SHP77 treated with DMSO at 0.1 percent for 48 hours (cell line): ENCODE results near the gene SMIM38.
"Not testable (repeated sequence)": the region's sequence is repeated elsewhere in the genome, so short reads cannot be mapped to it uniquely, and the experiment has no call there.

Source experiments
- DNase-seq: peaks from one replicate; lab custom pipeline; 2025; lab: John Stamatoyannopoulos, UW

The SMIM38 gene

DNA sequence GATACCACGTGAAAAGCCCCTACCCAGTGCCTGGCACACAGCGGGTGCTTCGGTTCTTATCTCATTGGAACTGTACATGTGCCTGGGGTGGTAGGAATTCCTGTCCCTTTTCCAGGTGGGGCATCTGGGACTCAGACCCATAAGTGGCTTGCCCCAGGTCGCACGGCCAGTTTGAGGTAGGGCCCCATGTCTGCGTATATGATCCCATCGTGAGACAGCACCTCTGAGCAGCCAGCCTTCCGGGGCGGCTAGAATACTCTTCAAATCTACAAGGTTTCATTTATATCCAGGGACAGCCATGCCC is 33.5 kb upstream of the SMIM38 start:
- no peak for DNase-seq

DNA sequence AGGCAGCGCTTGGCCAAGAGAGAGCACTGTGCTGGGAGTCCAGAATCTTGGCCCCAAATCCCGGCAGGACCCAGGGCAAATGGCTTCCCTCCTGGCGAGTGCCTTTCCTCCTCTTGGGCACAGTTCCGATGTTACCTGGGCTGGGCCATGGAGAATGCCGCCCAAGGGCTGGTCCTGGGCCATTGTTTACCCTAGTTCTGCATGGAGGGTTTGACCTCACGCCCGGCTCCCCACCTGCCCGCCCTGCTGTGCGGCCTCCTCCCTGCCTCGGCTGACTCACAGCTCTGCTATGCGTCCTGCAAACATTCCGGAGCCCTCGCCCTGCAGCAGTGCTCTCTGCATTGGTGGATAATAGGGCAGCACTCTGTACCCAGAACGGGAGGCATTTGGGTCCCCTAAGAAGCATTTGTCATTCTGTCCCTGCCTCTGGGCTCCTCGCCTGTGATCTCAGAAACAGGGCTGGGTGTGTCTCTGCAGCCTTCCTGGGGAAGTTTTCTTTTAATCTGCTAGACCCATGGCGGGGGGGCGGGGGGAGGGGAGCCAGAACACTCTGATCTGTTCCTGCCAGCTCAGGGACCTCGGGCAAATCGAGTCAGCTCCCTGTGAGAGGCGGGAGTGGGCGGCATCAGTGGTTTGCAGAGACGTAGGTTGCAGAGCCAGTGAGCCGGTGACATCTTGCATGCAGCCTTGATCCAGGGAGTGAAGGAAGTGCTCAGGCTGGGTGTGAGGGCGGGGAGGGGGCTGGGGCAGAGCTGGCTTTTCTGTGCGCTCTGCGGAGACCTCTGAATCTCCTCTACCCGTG is 32.9 kb upstream of the SMIM38 start:
- DNase-seq = no peak

DNA sequence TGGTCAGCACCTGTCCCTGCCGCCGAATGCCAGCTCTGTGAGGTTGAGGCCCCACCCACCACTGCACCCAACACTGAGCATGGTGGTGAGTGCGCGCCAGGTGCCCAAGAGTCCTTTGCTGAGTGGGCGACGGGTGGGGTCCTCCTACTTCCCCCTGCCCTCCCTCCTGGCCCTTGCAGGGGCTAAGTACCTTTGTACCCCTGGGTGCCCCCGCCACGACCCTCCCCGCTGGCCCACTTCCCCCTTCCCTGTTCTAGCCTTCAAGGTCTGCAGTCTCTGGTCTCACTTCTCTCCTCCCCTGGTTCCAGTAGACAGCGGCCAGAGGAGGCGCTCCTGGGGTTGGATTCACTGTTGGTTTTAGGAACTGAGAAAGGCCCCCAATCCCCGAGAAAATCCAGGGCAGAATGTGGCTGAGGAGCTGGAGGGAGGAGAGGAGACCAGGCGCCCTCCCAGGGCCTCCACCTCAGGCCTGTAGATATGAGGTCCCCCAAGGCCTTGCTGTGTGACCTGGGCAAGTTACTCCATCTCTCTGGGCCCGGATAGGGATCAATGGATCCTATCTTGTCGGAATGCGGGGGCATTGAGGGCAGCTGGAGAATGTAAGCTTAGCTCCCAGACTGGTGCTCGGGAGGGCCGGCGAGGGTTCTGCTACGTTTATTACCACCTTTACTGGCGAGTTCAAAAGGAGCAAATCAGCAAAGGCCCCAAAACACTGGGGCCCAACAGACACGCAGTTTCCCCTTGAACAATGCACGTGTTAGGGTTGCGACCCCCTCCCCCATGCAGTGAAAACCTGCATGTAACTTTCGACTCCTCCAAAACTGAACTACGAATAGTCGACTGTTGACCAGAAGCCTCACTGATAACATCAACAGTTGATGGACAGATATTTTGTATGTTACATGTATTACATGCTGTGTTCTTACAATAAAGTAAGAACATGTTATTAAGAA is 31.9 kb upstream of the SMIM38 start:
- DNase-seq = no peak

DNA sequence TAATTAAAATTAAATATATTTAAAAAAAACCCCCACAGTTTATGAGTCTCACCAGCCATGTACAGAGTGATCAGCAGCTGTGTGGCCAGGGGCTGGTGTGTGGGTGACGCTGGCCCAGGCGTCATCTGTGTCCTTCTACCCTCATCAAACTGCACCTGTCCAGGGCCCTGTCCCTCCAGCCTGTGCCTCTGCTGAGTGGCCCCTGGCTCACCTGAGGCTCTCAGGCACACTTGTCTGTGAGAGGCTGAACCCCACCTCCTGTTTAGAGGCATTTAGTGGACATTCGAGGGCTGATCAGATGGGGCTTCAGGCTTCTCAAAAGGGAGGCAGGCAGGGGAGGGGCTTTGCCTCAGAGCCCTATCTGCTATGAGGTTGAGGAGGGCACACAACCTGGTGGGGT is 29.9 kb upstream of the SMIM38 start:
- no peak for DNase-seq

DNA sequence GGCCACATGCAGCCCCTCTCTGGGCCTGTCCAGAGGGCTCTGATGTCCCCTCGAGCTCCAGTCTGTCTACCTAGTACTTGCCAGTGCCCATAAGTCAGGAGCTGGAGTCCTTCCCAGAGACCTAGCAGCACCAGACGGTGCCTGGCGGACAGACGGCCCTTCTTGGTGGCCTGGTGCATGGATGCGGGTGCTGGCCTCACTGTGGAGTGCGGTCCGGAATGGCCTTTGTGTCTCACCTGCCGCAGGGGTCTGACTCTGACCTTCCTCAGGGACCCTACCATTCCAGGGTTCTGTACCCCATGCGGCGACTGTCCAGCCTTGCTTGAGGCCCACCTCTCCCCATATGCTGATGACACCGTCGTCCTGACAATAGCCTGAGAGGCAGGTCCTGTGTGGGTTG is 29.4 kb upstream of the SMIM38 start:
- DNase-seq = no peak

DNA sequence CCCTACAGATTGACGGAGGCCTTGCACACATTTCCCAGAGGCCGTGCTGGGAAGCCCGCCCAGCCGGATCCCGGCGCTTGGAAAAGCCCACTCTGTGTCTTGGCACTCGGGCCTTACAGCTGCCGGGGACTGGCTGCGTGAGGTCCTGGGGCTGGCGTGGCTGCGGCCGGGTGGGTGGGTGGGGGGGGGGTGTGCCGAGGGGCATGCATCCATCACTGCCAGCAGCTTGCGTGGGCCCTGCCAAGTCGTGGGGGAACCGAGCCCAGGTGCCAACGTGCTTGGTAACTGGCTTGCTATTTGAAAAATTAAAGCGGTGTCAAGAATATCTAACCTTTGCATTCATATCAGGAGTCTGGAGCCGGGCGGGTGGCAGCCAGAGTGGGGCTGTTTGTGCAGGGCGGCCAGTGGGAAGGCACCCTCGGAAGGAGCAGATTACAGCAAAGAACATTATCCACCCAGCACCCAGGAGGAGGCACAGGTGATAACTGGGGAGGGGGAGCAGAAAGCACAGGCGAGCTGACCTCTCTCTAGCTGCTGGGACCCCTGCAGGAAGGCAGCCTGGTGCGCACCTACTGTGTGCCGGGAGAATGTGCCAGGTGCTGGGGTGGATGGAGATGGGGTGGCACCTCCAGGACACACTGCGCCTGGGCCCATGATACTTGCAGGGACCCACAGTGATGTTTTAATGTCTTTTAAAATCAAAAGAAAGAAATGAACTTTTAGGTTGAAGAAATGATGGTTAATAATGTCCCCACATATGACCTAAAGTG is 28.5 kb upstream of the SMIM38 start:
- no peak for DNase-seq

DNA sequence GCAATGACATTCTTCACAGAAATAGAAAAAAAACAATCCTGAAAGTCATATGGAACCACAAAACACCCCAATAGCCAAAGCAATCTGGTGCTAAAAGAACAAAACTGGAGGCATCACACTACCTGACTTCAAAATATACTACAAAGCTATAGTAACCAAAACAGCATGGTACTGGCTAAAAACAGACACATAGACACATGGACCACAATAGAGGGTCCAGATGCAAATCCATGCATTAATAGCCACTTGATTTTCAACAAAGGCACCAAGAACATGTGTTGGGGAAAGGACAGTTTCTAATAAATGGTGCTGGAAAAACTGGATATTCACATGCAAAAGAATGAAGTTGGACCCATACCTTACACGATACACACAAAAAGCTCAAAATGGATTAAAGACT is 27.9 kb upstream of the SMIM38 start:
- DNase-seq = no peak

DNA sequence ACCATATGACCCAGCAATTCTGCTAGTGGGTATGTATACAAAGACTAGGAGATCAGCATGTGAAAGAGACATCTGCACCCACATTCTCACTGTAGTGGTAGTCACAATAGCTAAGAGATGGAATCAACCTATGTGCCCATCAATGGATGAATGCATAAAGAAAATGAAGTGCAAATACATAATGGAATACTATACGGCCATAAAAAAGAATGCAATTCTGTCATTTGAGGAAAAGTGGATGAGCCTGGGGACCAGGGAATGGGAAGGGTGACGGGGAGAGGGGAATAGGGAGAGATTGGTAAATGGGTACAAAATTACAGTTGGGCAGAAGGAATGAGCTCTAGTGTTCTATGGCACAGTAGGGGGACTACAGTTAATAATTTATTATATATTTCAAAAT is 26.7 kb upstream of the SMIM38 start:
- DNase-seq = no peak

DNA sequence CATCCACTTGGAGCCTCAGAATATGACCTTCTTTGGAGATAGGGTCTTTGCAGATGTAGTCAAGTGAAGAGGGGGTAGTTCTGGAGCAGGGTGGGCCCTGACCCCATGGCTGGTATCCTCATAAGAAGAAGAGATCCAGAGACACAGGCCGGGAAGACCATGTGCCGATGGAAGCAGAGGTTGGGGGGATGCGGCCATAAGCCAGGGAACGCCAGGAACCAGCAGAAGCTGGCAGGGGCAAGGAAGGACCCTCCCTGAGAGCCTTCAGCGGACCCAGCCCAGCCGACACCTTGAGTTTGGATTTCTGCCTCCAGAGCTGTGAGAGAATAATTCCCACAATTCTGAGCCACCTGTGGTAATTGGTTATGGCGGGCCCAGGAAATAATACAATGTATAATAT is 26.1 kb upstream of the SMIM38 start:
- DNase-seq = no peak

DNA sequence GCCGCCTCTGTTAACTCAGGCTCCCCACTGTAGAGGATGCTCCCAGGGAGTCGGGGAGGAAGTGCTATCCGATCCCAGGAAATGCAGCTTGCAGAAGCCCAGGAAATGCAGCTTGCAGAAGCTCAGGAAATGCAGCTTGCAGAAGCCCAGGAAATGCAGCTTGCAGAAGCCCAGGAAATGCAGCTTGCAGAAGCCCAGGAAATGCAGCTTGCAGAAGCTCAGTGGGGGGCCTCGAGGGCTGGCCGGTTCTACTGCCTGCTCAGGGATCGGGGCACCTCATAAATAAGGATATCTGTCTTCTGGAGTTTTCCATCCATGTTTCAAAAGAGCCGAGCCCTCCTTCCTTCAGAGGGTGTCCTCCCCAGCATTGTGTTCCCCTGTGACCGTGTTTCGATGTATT is 25.1 kb upstream of the SMIM38 start:
- no peak for DNase-seq

DNA sequence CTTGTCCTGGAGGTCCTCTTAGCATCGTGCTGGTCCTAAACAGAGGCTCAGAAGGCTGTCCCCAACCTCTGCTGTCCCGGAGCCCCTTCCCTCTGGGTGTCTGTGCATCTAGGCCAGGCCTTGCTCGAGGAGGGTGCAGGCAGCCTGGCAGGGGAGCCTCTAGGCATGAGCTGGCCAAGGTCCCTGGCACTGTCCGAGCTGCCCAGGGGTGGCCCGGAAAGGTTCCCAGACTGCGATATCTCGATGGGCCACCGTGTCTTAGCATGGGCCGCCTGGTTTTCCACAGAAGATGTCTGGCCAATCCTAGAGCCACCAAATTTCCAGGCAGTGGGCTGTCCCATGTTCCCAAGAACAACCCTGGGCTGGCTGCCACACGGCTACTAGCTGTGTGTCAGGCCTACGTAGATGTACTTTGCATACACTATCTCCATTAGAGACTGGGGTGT is 24.6 kb upstream of the SMIM38 start:
- no peak for DNase-seq

DNA sequence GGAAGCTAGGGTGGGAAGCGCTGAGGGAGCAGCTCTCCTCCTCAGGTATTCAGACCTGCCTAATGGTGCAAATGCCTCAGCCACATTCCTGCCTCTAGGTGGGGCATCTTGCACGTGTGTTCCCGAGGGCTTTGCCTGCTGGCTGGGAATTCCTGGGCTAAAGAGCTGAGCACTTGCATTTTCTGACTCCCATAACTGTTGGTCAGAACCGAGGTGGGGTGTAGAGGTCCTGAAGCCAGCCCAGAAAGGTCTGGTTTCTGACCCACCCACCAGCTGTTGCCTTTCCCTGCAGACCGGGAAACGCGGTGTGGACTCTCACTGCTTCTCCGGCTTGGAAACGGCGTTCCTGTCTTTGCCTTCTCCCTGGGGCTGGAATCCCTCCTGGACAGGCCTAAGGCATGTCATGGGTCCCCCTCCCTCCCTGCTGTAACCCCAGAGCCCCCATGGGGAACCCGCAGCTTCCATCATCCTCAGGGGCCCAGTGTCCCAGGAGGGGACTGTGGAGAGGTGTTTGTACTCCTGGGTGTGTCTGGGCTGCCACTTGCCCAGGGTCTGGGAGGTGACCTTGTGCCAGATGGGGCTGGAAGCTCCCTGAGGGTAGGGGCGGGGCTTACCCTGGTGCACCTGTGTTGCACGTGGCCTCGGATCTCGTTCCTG is 24.0 kb upstream of the SMIM38 start:
- DNase-seq = peak; percentile 40

DNA sequence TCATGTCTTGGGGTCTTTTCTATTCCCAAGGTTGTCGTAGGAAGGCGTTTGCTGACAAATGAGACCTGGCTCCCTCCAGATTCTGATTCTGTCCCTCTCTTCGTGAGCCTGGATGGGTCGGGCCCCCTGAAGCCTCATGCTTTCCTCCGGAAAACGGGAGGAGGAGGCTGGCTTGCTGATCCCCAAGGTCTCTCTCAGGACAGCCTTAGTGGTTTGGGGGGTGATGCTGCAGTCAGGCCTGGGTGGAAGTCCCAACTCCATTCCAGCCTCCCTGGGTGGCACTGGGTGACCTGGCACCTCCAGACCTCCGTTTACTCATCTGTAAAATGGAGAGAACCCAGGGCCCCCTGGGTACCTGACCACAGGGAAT is 23.4 kb upstream of the SMIM38 start:
- DNase-seq = no peak

DNA sequence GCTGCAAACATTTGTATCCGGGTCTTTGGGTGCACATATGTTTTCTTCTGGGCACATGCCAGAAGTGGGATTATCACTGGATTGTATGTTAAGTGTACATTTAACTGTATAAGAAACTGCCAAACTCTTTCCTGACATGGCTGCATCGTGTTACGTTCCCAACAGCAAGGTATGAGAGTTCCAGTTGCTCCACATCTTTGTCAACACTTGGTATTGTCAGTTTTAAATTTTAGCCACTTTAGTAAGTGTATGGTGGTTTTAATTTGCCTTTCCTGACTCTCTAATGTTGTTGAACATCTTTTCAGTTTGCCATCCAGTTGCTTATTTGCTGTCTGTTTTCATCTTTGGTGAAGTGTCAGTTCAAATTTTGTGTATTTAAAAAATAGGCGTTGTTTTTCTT is 22.5 kb upstream of the SMIM38 start:
- DNase-seq = no peak

DNA sequence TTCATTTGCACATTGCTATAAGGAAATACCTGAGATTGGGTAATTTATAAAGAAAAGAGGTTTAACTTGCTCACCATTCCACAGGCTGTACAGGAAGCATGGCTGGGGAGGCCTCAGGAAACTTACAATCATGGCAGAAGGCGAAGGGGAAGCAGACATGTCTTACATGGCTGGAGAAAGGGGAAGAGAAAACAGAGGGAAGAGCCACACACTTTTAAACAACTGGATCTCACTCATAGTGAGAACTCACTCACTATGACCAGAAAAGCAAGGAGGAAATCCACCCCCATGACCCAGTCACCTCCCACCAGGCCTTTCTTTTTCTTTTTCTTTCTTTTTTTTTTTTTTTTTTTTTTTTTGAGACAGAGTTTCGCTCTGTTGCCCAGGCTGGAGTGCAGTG is 21.6 kb upstream of the SMIM38 start:
- not testable (repeated sequence) for DNase-seq

DNA sequence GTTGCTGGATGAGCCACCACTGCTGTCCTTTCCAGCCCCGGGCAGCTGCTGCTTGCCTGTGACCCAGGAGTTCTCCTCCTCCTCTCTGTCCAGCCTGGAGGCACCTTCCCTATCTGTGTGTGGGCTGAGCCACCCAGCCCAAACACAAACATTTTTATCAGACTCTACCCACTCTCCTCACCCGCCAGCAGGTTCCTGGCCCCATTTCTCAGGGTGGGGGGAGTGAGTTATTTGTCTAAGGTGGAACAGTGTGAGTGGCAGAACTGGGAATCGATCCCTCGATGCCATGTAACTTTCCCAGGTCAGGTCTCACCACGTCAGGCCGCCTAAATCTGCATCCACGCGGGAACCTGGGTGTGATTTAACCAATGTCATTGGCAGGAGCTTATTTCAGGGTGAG is 20.8 kb upstream of the SMIM38 start:
- no peak for DNase-seq

DNA sequence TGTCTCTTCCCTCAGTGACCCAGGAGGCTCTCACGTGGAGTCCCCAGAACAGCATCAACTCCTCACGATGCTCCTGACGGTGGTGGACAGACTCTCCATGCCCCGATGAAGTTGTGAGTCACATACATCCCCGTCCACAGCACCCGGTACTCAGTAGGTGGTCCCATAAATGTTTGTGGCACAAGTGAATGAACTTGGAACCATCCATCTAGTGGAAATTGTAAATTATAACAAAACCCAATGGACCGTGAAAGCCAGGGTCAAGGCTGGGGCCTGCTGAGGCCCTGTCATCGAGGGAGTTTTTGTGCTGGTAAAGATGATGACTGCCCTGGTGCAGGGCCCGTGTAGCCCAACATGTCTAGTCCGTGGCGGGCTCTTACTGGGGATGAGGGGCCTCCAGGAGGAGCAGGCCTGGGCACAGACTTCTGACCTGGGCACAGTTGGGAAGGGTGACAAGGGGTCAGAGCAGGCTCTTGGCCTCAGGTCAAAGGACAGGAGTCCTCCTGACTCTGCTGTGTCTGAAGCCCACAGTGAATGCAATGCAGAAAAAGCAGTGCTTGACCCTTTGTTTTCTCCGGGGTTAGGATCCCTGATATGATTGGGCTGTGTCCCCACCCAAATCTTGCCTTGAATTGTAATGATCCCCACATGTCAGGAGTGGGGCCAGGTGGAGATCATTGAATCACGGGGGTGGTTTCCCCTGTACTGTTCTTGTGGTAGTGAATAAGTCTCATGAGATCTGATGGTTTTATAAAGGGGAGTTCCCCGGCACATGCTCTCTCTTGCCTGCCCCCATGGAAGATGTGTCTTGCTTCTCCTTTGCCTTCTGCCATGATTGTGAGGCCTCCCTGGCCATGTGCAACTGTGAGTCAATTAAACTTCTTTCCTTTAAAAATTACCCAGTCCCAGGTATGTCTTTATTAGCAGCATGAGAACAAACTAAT is 20.0 kb upstream of the SMIM38 start:
- DNase-seq = no peak

DNA sequence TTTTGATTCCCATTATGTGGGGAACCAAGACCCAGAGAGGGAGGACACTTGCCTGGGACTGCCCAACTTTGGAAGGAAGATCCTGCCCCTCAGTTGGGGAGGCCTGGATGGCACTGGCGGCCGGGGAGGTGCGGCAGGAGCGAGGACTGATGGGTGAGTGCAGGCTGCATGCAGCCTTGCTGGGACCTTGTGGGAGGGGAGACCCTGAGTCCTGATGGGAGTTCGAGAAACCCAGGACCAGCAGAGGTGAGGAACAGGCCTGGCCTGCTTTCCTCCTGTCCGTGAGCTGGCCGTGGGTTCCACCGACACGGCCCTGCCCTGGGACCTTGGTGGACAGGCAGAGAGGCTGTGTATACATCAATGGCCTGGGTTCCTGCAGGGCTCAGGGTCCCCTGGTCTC is 19.3 kb upstream of the SMIM38 start:
- DNase-seq = no peak

DNA sequence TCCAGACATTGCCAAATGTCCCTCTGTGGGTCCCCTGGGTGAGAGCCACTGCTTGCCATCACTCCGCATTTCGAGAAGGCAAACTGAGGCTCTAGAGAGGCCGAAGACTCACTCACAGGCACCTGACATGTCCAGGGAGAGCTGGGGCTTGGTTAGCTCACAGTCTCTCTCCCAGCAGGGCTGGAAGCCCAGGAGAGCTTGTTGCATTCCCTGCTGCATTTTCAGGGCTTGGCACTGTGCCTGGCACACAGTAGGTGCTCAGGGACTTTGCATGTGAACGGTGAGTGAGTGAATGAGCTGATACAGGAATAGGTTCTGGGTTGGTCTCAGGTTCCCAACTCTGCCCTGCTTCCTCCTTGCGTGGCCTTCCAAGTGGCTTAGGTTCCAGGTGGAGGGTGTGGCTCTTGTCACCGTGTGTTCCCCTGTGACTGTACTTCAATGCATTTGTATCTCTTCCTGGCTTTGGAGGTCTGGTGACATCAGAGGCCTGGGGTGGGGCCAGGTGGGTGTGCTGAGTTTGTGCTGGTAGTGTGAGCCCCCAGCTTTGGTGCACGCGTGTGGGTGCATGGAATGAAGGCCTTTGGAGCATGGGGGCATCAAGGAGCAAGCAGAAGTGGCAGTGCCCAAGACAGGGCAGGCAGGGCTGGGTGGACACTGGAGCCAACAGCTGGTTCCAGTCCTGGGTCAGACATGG is 18.4 kb upstream of the SMIM38 start:
- DNase-seq = no peak

DNA sequence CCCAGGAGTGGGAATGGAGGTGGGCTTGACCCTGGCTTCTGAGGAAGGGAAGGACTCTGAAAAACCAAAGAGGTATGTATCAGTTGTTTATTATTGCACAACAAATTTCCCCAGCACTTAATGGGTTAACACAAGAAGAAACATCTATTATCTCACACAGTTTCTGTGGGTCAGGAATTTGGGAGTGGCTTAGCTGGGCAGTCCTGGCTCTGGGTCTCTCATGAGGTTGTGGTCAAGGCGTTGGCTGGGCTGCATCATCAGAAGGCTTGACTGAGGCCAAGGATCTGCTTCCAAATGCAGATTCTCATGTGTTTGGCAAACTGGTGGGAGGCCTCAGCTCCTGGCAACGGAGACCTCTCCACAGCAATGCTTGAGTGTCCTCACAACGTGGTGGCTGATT is 17.5 kb upstream of the SMIM38 start:
- DNase-seq = no peak
